Stromal cell of bone marrow (primary cell): ENCODE measurements around the gene AFDN.
A peak's percentile ranks its signal among the peaks of the same experiment; 100 is the strongest.

Experiments used
- DNase-seq: peaks from one replicate; pipeline ENCODE4 v3.0.0-alpha.2; 2012; ENCODE audit warnings: low read depth

Gene AFDN

GRCh38 chr6:167877994-167878779 is 51.5 kb downstream of the AFDN start:
- no peak for DNase-seq

- DNase-seq: no peak
Measured at GRCh38 chr6:167879612-167880011, 52.9 kb downstream of the AFDN start.

- no peak for DNase-seq
Measured at GRCh38 chr6:167881327-167881726, 54.6 kb downstream of the AFDN start.

GRCh38 chr6:167882244-167882643 is 55.5 kb downstream of the AFDN start:
- no peak for DNase-seq

GRCh38 chr6:167888098-167888497 is 61.4 kb downstream of the AFDN start:
- DNase-seq: no peak

GRCh38 chr6:167892835-167893815 is 66.4 kb downstream of the AFDN start:
- DNase-seq: peak; percentile 21

GRCh38 chr6:167894965-167895364 is 68.3 kb downstream of the AFDN start:
- no peak for DNase-seq

GRCh38 chr6:167896648-167897047 is 69.9 kb downstream of the AFDN start:
- DNase-seq: no peak

GRCh38 chr6:167898673-167899311 is 72.1 kb downstream of the AFDN start:
- peak; percentile 23 for DNase-seq

- no peak for DNase-seq
Measured at GRCh38 chr6:167904791-167905190, 78.1 kb downstream of the AFDN start.

- DNase-seq: no peak
Measured at GRCh38 chr6:167906899-167907298, 80.2 kb downstream of the AFDN start.

GRCh38 chr6:167907837-167908681 is 81.3 kb downstream of the AFDN start:
- peak; percentile 6 for DNase-seq

GRCh38 chr6:167910007-167910406 is 83.3 kb downstream of the AFDN start:
- DNase-seq: no peak

GRCh38 chr6:167910652-167911051 is 83.9 kb downstream of the AFDN start:
- no peak for DNase-seq

GRCh38 chr6:167912494-167912893 is 85.8 kb downstream of the AFDN start:
- DNase-seq: no peak

GRCh38 chr6:167913699-167914098 is 87.0 kb downstream of the AFDN start:
- DNase-seq: no peak

- no peak for DNase-seq
Measured at GRCh38 chr6:167915139-167915538, 88.4 kb downstream of the AFDN start.

- no peak for DNase-seq
Measured at GRCh38 chr6:167917551-167918154, 90.9 kb downstream of the AFDN start.

GRCh38 chr6:167918548-167919278 is 92.0 kb downstream of the AFDN start:
- DNase-seq: no peak

- DNase-seq: no peak
Measured at GRCh38 chr6:167919349-167919748, 92.6 kb downstream of the AFDN start.
